IPS-15b (cell line): ENCODE data around the gene HCN1.
"Not testable (repeated sequence)": the region's sequence is repeated elsewhere in the genome, so short reads cannot be mapped to it uniquely, and the experiment has no call there.

Experiments
- H3K27me3 ChIP-seq: one replicate; pipeline ENCODE4 v1.6.1; 2013; ENCODE audit warnings: low read length; ENCODE audit not compliant: control insufficient read depth, insufficient read depth
- H3K36me3 ChIP-seq: one replicate; pipeline ENCODE4 v1.6.1; 2013; ENCODE audit warnings: low read length; ENCODE audit not compliant: control insufficient read depth, insufficient read depth
- H3K4me1 ChIP-seq: one replicate; pipeline ENCODE4 v1.6.1; 2013; ENCODE audit warnings: mild to moderate bottlenecking, low read length; ENCODE audit not compliant: control insufficient read depth, insufficient read depth
- H3K4me3 ChIP-seq: one replicate; pipeline ENCODE4 v1.5.1; 2013; ENCODE audit warnings: low read depth, low read length
- H3K9ac ChIP-seq: one replicate; pipeline ENCODE4 v1.6.1; 2013; ENCODE audit warnings: low read depth, mild to moderate bottlenecking, low read length
- H3K9me3 ChIP-seq: one replicate; pipeline ENCODE4 v1.6.1; 2013; ENCODE audit warnings: mild to moderate bottlenecking, low read length; ENCODE audit not compliant: control insufficient read depth, insufficient read depth

Gene HCN1

GRCh38 chr5:45355189-45355992, 340.8 kb downstream of the HCN1 start:
- Histone ChIP-seq H3K4me1 (no peaks in the 10 kb centered on the region), H3K9me3 (no peaks in the 10 kb centered on the region), H3K36me3 (no peaks in the 10 kb centered on the region), H3K27me3 (no peaks in the 10 kb centered on the region), H3K4me3 (no peak overlapping the region), H3K9ac (no peak overlapping the region)

- no peaks in the 10 kb centered on the region for H3K27me3 ChIP-seq
Observed at GRCh38 chr5:45336464-45336863, 359.7 kb downstream of the HCN1 start.

GRCh38 chr5:45335978-45336377, 360.2 kb downstream of the HCN1 start:
- no peaks in the 10 kb centered on the region for H3K27me3 ChIP-seq
- no peaks in the 10 kb centered on the region for H3K4me1 ChIP-seq
- no peaks in the 10 kb centered on the region for H3K9me3 ChIP-seq

More at GRCh38 chr5:45336464-45336863, 359.7 kb downstream of the HCN1 start:
- Histone ChIP-seq H3K36me3 (no peaks in the 10 kb centered on the region), H3K9ac (no peak overlapping the region), H3K4me3 (no peak overlapping the region), H3K4me1 (no peaks in the 10 kb centered on the region), H3K9me3 (no peaks in the 10 kb centered on the region)

DNA sequence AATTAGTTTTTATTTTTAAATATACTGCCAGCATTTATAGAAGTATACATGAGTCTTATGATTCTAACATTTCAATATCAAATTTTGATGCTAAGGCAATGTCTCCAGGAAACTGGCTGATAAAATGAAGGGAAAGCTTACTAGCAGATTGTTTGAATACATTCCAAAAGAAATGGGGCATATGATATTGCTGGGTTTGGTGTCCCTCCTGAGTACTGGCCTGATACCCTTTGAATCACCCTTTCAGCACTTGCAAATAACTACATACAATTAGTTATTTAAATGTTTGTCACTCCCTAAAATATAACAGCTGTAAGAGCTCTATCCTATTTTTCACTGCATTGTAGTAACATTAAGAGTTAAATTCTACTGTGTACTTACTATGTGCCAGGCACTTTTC, 360.8 kb downstream of the HCN1 start:
- Histone ChIP-seq H3K4me1 (no peaks in the 10 kb centered on the region), H3K9me3 (no peaks in the 10 kb centered on the region), H3K27me3 (no peaks in the 10 kb centered on the region), H3K36me3 (no peaks in the 10 kb centered on the region), H3K9ac (no peak overlapping the region), H3K4me3 (no peak overlapping the region)

More at GRCh38 chr5:45335978-45336377, 360.2 kb downstream of the HCN1 start:
- no peak overlapping the region for H3K4me3 ChIP-seq
- H3K9ac ChIP-seq = no peak overlapping the region
- no peaks in the 10 kb centered on the region for H3K36me3 ChIP-seq

DNA sequence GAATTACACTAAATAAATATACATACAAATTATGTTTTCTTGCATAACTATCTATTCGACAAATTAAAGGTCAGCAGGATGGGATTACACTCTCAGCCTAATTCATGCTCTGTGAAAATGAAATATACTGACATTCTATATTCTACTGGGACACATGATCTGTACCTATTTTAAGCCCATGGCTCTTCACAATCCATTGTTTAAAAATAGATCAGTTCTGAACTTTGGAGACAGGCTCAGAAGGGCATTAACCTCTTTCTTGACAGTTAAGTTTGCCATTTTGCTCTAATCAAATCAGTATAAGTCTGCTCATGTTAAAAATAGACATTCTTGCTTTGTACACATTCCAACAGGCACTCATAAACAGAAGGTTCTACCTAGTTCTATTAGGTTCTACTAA, 361.2 kb downstream of the HCN1 start:
- Histone ChIP-seq H3K4me3 (no peak overlapping the region), H3K36me3 (no peaks in the 10 kb centered on the region), H3K27me3 (no peaks in the 10 kb centered on the region), H3K9me3 (no peaks in the 10 kb centered on the region), H3K9ac (no peak overlapping the region), H3K4me1 (no peaks in the 10 kb centered on the region)

- H3K27me3 ChIP-seq, H3K4me3 ChIP-seq, H3K4me1 ChIP-seq, H3K9ac ChIP-seq, H3K36me3 ChIP-seq: not testable (repeated sequence)
- H3K9me3 ChIP-seq = peaks cover 10% of the 10 kb centered on the region
Observed at GRCh38 chr5:45312627-45313026, 383.6 kb downstream of the HCN1 start.

DNA sequence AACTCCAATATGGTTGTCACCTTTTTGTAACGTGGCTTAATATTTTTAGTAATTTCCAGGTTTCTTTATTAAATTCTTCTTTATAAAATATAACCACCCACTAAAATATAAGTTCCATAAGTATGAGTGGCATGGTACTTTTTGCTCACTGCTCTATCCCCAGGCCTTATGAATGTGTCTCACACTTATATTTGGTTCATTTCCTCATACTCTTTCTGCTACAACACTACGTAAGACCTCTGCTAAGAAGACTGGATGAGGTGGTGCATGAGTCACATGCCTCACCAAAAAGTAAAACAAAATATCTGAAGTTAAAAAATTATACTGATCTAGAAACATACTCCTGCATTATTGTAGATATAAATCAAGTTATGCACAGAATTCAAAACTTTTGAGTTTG, 400.9 kb downstream of the HCN1 start:
- Histone ChIP-seq H3K9ac (no peak overlapping the region), H3K27me3 (no peaks in the 10 kb centered on the region), H3K4me3 (no peak overlapping the region), H3K9me3 (peaks cover 4% of the 10 kb centered on the region), H3K36me3 (no peaks in the 10 kb centered on the region), H3K4me1 (no peaks in the 10 kb centered on the region)

DNA sequence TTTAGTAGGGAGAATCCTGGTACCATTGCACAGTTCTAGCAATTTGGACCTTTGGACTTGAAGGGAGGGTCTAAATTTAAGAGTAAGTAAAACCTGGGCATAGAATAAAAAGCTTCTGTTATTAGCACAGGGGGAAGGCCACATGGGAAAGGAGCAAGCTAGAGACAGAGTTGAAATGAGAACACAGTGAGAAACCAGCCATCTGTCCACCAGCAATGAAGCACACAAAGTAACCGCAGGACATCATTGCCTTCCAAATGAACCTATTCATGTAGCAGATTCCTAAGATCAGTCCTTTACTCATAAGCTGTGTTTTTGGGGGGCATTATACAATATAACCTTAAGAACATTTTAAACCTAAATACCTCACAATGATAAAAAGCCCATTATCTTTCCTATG, 407.4 kb downstream of the HCN1 start:
- Histone ChIP-seq H3K27me3 (no peaks in the 10 kb centered on the region), H3K4me3 (no peak overlapping the region), H3K9me3 (no peaks in the 10 kb centered on the region), H3K36me3 (no peaks in the 10 kb centered on the region), H3K9ac (no peak overlapping the region), H3K4me1 (peaks cover 10% of the 10 kb centered on the region)

- peaks cover 10% of the 10 kb centered on the region for H3K4me1 ChIP-seq
- no peak overlapping the region for H3K9ac ChIP-seq
- no peaks in the 10 kb centered on the region for H3K27me3 ChIP-seq
- no peak overlapping the region for H3K4me3 ChIP-seq
- no peaks in the 10 kb centered on the region for H3K36me3 ChIP-seq
- no peaks in the 10 kb centered on the region for H3K9me3 ChIP-seq
Observed at GRCh38 chr5:45284436-45284835, 411.7 kb downstream of the HCN1 start.

GRCh38 chr5:45281081-45281480, 415.1 kb downstream of the HCN1 start:
- H3K4me3 ChIP-seq = no peak overlapping the region
- H3K4me1 ChIP-seq = no peaks in the 10 kb centered on the region
- H3K36me3 ChIP-seq = no peaks in the 10 kb centered on the region
- no peak overlapping the region for H3K9ac ChIP-seq
- no peaks in the 10 kb centered on the region for H3K27me3 ChIP-seq
- H3K9me3 ChIP-seq = no peaks in the 10 kb centered on the region

- no peak overlapping the region for H3K9ac ChIP-seq
- no peak overlapping the region for H3K4me3 ChIP-seq
- H3K4me1 ChIP-seq = no peaks in the 10 kb centered on the region
- H3K9me3 ChIP-seq = no peaks in the 10 kb centered on the region
- H3K36me3 ChIP-seq = no peaks in the 10 kb centered on the region
- no peaks in the 10 kb centered on the region for H3K27me3 ChIP-seq
Observed at GRCh38 chr5:45279109-45279508, 417.1 kb downstream of the HCN1 start.

GRCh38 chr5:45277860-45278259, 418.3 kb downstream of the HCN1 start:
- Histone ChIP-seq H3K36me3 (no peaks in the 10 kb centered on the region), H3K4me3 (no peak overlapping the region), H3K9ac (no peak overlapping the region), H3K9me3 (no peaks in the 10 kb centered on the region), H3K4me1 (no peaks in the 10 kb centered on the region), H3K27me3 (no peaks in the 10 kb centered on the region)
